MM.1S (cell line): ENCODE results near the gene GAB2.
"Not testable (repeated sequence)": the region's sequence is repeated elsewhere in the genome, so short reads cannot be mapped to it uniquely, and the experiment has no call there.

Experiments used
- DNase-seq: peaks from one replicate; pipeline ENCODE4 v3.0.0-alpha.2; 2015
- H2AFZ ChIP-seq: fragments of 300-600 bp; sonication (generic); 2 replicates; pipeline ENCODE4 v1.6.0; 2016; ENCODE audit warnings: antibody characterized with exemption, low read length
- H3F3A ChIP-seq: fragments of 300-600 bp; sonication (generic); 2 replicates; pipeline ENCODE4 v1.6.1; 2016; ENCODE audit warnings: mild to moderate bottlenecking, antibody characterized with exemption, low read length, moderate library complexity, mixed read lengths; ENCODE audit not compliant: insufficient read depth
- H3K27ac ChIP-seq: fragments of 300-600 bp; sonication (generic); 2 replicates; pipeline ENCODE4 v1.5.1; 2016; ENCODE audit warnings: mild to moderate bottlenecking, low read length
- H3K27me3 ChIP-seq: fragments of 300-600 bp; sonication (generic); replicated peaks from 2 replicates; pipeline ENCODE4 v1.6.0; 2016; ENCODE audit warnings: low read length; ENCODE audit not compliant: insufficient read depth
- H3K36me3 ChIP-seq: fragments of 300-600 bp; sonication (generic); replicated peaks from 2 replicates; pipeline ENCODE4 v1.6.1; 2016; ENCODE audit warnings: mild to moderate bottlenecking, low read length, mixed read lengths; ENCODE audit not compliant: insufficient read depth
- H3K4me1 ChIP-seq: fragments of 300-600 bp; sonication (generic); 2 replicates; pipeline ENCODE4 v1.6.1; 2016; ENCODE audit warnings: low read length, mixed read lengths
- H3K4me2 ChIP-seq: fragments of 300-600 bp; sonication (generic); 2 replicates; pipeline ENCODE4 v1.6.0; 2016; ENCODE audit warnings: low read depth, low read length
- H3K4me3 ChIP-seq: fragments of 300-600 bp; sonication (generic); 2 replicates; pipeline ENCODE4 v1.5.1; 2016; ENCODE audit warnings: low read length, mixed read lengths
- H3K79me2 ChIP-seq: fragments of 300-600 bp; sonication (generic); 2 replicates; pipeline ENCODE4 v1.6.1; 2016; ENCODE audit warnings: mixed run types, low read length, mixed read lengths
- H3K9ac ChIP-seq: fragments of 300-600 bp; sonication (generic); 2 replicates; pipeline ENCODE4 v1.6.1; 2016; ENCODE audit warnings: low read length, mixed read lengths
- H3K9me2 ChIP-seq: fragments of 300-600 bp; sonication (generic); replicated peaks from 2 replicates; pipeline ENCODE4 v1.6.1; 2016; ENCODE audit warnings: mild to moderate bottlenecking, low read length, mixed read lengths; ENCODE audit not compliant: insufficient read depth
- H3K9me3 ChIP-seq: fragments of 300-600 bp; sonication (generic); replicated peaks from 2 replicates; pipeline ENCODE4 v1.6.1; 2016; ENCODE audit warnings: mild to moderate bottlenecking, low read length, mixed read lengths; ENCODE audit not compliant: insufficient read depth
- H4K20me1 ChIP-seq: fragments of 300-600 bp; sonication (generic); 2 replicates; pipeline ENCODE4 v1.6.1; 2016; ENCODE audit warnings: mild to moderate bottlenecking, low read length, moderate library complexity, mixed read lengths; ENCODE audit not compliant: insufficient read depth
- CTCF ChIP-seq: fragments of 300-600 bp; sonication (generic); IDR thresholded peaks from 2 replicates; pipeline ENCODE4 v1.5.1; 2016; ENCODE audit warnings: antibody characterized with exemption, low read length, mixed read lengths
- EZH2 ChIP-seq: fragments of 300-600 bp; sonication (generic); optimal IDR thresholded peaks from 2 replicates; pipeline ENCODE3; 2017; ENCODE audit warnings: low read depth, mild to moderate bottlenecking, antibody characterized with exemption, low read length, mixed read lengths
- EZH2phosphoT487 ChIP-seq: fragments of 300-600 bp; sonication (generic); IDR thresholded peaks from 2 replicates; pipeline ENCODE4 v1.6.1; 2018; ENCODE audit warnings: antibody characterized with exemption, low read length

Gene GAB2

DNA sequence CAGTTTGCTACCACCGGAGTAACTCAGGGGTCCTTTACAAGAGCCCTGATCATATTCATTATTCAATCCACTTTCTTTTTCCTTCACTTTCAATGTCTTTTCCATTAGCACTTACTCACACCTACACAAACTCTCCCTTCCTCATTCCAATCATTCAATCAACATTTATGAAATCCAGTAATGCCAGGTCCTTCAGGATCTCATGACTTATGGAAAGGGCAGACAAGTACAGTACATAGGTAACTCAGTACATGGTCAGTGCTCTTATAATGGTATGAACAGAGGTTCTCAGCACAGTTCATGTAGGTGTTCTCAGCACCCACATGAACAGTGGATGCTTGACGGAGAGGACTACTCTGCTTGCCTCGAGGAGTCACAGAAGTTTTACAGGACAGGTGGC is 122.3 kb downstream of the GAB2 start:
- Histone ChIP-seq H3F3A (no peaks in the 10 kb centered on the region), H3K4me1 (no peaks in the 10 kb centered on the region), H3K27ac (no peak overlapping the region), H3K9me2 (no peaks in the 10 kb centered on the region), H3K79me2 (no peaks in the 10 kb centered on the region), H3K9me3 (no peaks in the 10 kb centered on the region), H3K4me2 (no peak overlapping the region), H4K20me1 (no peaks in the 10 kb centered on the region), H3K9ac (no peak overlapping the region), H3K4me3 (no peak overlapping the region), H3K36me3 (no peaks in the 10 kb centered on the region), H2AFZ (no peak overlapping the region), H3K27me3 (no peaks in the 10 kb centered on the region)
- TF ChIP-seq CTCF (no peak), EZH2 (no peak), EZH2phosphoT487 (no peak)
- no peak for DNase-seq

DNA sequence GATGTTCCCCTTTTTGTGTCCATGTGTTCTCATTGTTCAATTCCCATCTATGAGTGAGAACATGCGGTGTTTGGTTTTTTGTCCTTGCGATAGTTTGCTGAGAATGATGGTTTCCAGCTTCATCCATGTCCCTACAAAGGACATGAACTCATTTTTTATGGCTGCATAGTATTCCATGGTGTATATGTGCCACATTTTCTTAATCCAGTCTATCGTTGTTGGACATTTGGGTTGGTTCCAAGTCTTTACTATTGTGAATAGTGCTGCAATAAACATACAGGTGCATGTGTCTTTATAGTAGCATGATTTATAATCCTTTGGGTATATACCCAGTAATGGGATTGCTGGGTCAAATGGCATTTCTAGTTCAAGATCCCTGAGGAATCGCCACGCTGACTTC is 123.5 kb downstream of the GAB2 start:
- not testable (repeated sequence) for H3K27me3 ChIP-seq, H3K9ac ChIP-seq, H3K79me2 ChIP-seq, H3K9me3 ChIP-seq, H3K9me2 ChIP-seq, H3K27ac ChIP-seq, H3K4me2 ChIP-seq, H3K4me3 ChIP-seq, H3F3A ChIP-seq, H4K20me1 ChIP-seq, H2AFZ ChIP-seq, H3K4me1 ChIP-seq, DNase-seq, H3K36me3 ChIP-seq

DNA sequence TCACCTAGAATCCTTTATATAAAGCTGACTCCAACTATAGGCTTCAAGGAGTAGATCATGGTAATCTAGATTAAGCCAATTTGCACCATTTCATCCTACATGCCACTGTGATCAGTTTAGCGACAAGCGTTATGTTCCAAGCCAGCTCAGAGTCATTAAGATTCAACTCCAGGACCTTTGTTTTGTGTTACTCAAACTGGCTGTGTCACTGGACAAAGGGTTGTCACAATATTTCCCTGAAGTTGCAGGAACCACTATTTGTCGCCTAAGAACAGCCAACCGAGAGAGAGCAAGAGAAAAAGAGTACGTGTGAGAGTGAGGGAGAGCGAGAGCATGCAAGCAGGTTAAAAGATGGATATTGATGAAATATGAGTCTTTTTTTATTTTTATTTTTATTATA is 124.1 kb downstream of the GAB2 start:
- H3K9ac ChIP-seq, result no peak overlapping the region
- H3K27ac ChIP-seq, result no peak overlapping the region
- no peaks in the 10 kb centered on the region for H3K9me3 ChIP-seq
- no peaks in the 10 kb centered on the region for H4K20me1 ChIP-seq
- H3F3A ChIP-seq, result no peaks in the 10 kb centered on the region
- no peak overlapping the region for H3K4me2 ChIP-seq
- no peak overlapping the region for H3K4me3 ChIP-seq
- no peaks in the 10 kb centered on the region for H3K36me3 ChIP-seq
- DNase-seq, result no peak
- TF ChIP-seq EZH2 (no peak), EZH2phosphoT487 (no peak), CTCF (no peak)
- no peaks in the 10 kb centered on the region for H3K27me3 ChIP-seq
- H3K4me1 ChIP-seq, result no peaks in the 10 kb centered on the region
- no peaks in the 10 kb centered on the region for H3K79me2 ChIP-seq
- no peaks in the 10 kb centered on the region for H3K9me2 ChIP-seq
- H2AFZ ChIP-seq, result no peak overlapping the region

DNA sequence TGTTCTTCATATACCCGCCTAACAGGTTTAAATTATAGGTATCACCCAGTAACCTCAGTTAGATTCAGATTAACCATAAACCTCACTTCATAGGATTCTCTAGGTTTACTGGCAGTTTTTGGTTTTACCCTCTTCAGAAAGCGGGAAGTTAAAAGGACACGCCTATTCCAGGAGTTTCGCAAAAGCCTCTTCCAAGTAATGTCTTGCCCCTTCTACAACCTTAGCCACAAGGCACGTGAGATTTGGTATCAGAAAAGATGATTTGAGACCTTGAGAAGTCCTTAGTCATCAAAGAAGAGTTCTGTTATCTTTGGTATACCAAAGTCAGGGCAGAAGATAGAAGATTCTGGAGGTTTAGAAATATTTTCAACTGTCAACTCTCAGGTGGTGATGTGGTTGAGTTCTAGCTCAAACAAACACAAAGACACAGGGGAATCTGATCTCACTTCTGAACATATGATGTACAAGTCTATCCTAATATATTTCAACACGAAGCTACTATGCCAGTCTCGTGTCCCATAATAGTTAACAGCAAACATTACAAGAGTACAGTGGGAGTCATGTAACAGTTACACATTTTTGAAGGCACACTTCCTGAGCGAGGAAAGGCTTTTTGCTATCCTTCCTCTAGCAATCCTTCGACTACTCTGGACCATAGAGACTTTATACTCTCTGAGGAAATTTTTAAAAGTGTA is 125.4 kb downstream of the GAB2 start:
- Histone ChIP-seq H3F3A (no peaks in the 10 kb centered on the region), H3K79me2 (no peaks in the 10 kb centered on the region), H3K9me3 (no peaks in the 10 kb centered on the region), H2AFZ (no peak overlapping the region), H3K4me2 (no peak overlapping the region), H3K36me3 (no peaks in the 10 kb centered on the region), H3K4me3 (no peak overlapping the region), H3K9me2 (no peaks in the 10 kb centered on the region), H4K20me1 (no peaks in the 10 kb centered on the region), H3K4me1 (no peaks in the 10 kb centered on the region), H3K27ac (no peak overlapping the region), H3K9ac (no peak overlapping the region), H3K27me3 (no peaks in the 10 kb centered on the region)
- DNase-seq, result no peak
- TF ChIP-seq EZH2phosphoT487, result no peak
